Measurements from ENCODE around the gene FOSL1. TPM values are rescaled to one million over a fixed set of nuclear protein-coding genes. Genes with fewer than 3 reads are reported as not detected.

Gene FOSL1
- total and polyA plus RNA-seq, 2 of the 13 experiments (the other 11 are each of a cell fraction or from before 2014, with no cell fraction given): 4.0 to 4.1 TPM

GRCh38 chr11:65884716-65885092 is 15.5 kb downstream of the FOSL1 start (continued):
- TF ChIP-seq ZNF761 (CRISPR knock-in tag; conservative IDR thresholded peaks at IDR 0.05) (no peak), ZNF430 (CRISPR knock-in tag; IDR thresholded peaks at IDR 0.05) (no peak), ZNF775 (CRISPR knock-in tag; IDR thresholded peaks at IDR 0.05; ENCODE audit: borderline replicate concordance) (no peak), ZBTB40 (IDR thresholded peaks at IDR 0.05) (no peak), ZBTB40 (CRISPR knock-in tag; IDR thresholded peaks at IDR 0.05) (no peak), PRPF4 (IDR thresholded peaks at IDR 0.05; ENCODE audit: low read depth, low read length, poor library complexity, severe bottlenecking) (no peak), NRL (CRISPR knock-in tag; IDR thresholded peaks at IDR 0.05; ENCODE audit: borderline replicate concordance) (no peak), FOXA1 (IDR thresholded peaks at IDR 0.05) (no peak), FOXA1 (CRISPR knock-in tag; IDR thresholded peaks at IDR 0.05) (peak; percentile 48; the same call in 1 of the 2 replicates), DBP (CRISPR knock-in tag; IDR thresholded peaks at IDR 0.05; ENCODE audit: not compliant biosample characterization) (no peak), SNAPC5 (CRISPR knock-in tag; IDR thresholded peaks at IDR 0.05; ENCODE audit: borderline replicate concordance) (no peak), ZNF275 (CRISPR knock-in tag; IDR thresholded peaks at IDR 0.05; ENCODE audit: borderline replicate concordance) (no peak), BORCS8-MEF2B (CRISPR knock-in tag; IDR thresholded peaks at IDR 0.05) (peak; percentile 28; the same call in 1 of the 2 replicates), NR3C1 (CRISPR knock-in tag; IDR thresholded peaks at IDR 0.05) (no peak), NKX3-1 (CRISPR knock-in tag; IDR thresholded peaks at IDR 0.05) (no peak), REL (CRISPR knock-in tag; conservative IDR thresholded peaks at IDR 0.05) (no peak), CERS6 (CRISPR knock-in tag; IDR thresholded peaks at IDR 0.05) (no peak), ZFYVE20 (CRISPR knock-in tag; IDR thresholded peaks at IDR 0.05; ENCODE audit: borderline replicate concordance, low read depth) (no peak), CENPX (CRISPR knock-in tag; IDR thresholded peaks at IDR 0.05) (no peak)
